ENCODE data around the gene VARS2. TPM values are rescaled to one million over a fixed set of nuclear protein-coding genes. Genes with fewer than 3 reads are reported as not detected.

The VARS2 gene
- total RNA-seq, 4 donors from 2014 or later: 13.1 to 64.7 (median 25.8) TPM

GRCh38 chr6:30913721-30914075 is 340 bp upstream of the VARS2 start:
- TF ChIP-seq POLR2A (IDR thresholded peaks at IDR 0.05): no peak
- TF ChIP-seq EP300 (IDR thresholded peaks at IDR 0.05; ENCODE audit: low read depth): no peak
- TF ChIP-seq POLR2AphosphoS5 (IDR thresholded peaks at IDR 0.05): no peak
- no peak for TF ChIP-seq CTCF (IDR thresholded peaks at IDR 0.05)
- in situ Hi-C loops (cut with MboI; ENCODE audit: low pct_ligation_motif_present in 1 of 4, low pct_unique_long_range_greater_than_20kb in 1 of 4, low sequenced_read_pairs in 3 of 4) (loop anchor here in 1 of 4 donors (10.0 kb wide), 1 partner anchor 161 kb away; no protein-coding TSS in a partner anchor), intact Hi-C loops (cut with DNase I; ENCODE audit: low total_unique reads) (no loop called here)
- Histone ChIP-seq H3K27ac (peak overlapping the region; percentile 92 to 94 (median 94)), H3K9me3 (no peaks in the 10 kb centered on the region), H3K4me1 (peaks cover 14 to 32% (median 22%) of the 10 kb centered on the region in 4 donors), H3K27me3 (no peaks in the 10 kb centered on the region), H3K36me3 (peaks cover 0 to 9% (median 0%) of the 10 kb centered on the region in 4 donors), H3K4me3 (peak overlapping the region; percentile 3 to 74 (median 52))
- 10% methylated on average over 21 of the region's 31 CpGs; no CpG with 5 or more reads in 1 of the 2 donors for WGBS, 2 donors (ENCODE audit: low coverage in 1 of 2)
- no peak for DNase-seq

DNA sequence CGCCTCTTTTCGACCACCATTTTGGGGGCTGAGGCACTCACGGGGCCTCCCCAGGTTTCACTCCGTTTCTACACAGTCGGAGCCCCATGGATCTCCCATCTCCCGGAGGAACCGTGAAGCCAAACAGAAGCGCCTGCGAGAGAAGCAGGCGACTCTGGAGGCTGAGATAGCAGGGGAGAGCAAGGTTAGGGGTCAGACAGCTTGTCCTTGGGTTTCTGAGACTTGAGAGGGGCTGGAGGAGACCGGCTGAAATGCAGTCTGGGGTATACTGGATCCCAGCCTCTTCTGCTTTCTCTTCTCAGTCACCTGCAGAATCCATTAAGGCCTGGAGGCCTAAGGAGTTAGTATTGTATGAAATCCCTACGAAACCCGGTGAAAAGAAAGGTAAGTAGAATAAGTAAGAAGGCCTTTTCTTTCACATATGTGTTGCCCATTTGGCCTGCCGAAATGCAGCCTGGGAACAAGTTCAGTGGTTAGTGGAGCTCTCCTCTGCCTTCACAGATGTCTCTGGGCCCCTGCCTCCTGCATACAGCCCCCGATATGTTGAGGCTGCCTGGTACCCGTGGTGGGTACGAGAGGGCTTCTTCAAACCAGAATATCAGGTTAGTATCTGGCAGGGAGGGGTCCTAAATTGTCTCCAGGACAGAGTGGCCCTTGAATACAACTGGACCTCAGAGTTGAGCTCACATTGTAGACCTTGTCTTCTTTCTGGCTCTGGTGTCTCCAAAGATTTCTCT is 984 bp downstream of the VARS2 start:
- WGBS, 2 donors (ENCODE audit: low coverage in 1 of 2): 26 to 43% methylated on average over 6 to 17 of the region's 17 CpGs
- Histone ChIP-seq H3K36me3 (peaks cover 0 to 9% (median under 1%) of the 10 kb centered on the region in 4 donors), H3K4me3 (peak overlapping the region; percentile 44 to 74 (median 57)), H3K4me1 (peaks cover 9 to 24% (median 17%) of the 10 kb centered on the region in 4 donors), H3K27me3 (no peaks in the 10 kb centered on the region), H3K9me3 (no peaks in the 10 kb centered on the region), H3K27ac (peak overlapping the region; percentile 92 to 94 (median 94))
- DNase-seq: no peak
- in situ Hi-C loops (cut with MboI; ENCODE audit: low pct_ligation_motif_present in 1 of 4, low pct_unique_long_range_greater_than_20kb in 1 of 4, low sequenced_read_pairs in 3 of 4): loop anchor here in 3 of 4 donors (5.0 to 10.0 kb wide), 2 partner anchors 160 to 162 kb away; no protein-coding TSS in a partner anchor
- TF ChIP-seq CTCF (IDR thresholded peaks at IDR 0.05) (no peak), EP300 (IDR thresholded peaks at IDR 0.05; ENCODE audit: low read depth) (no peak), POLR2A (IDR thresholded peaks at IDR 0.05) (no peak), POLR2AphosphoS5 (IDR thresholded peaks at IDR 0.05) (no peak)
- intact Hi-C loops (cut with DNase I; ENCODE audit: low total_unique reads): loop anchor here (5.0 kb wide), 1 partner anchor 152 kb away; no protein-coding TSS in a partner anchor

DNA sequence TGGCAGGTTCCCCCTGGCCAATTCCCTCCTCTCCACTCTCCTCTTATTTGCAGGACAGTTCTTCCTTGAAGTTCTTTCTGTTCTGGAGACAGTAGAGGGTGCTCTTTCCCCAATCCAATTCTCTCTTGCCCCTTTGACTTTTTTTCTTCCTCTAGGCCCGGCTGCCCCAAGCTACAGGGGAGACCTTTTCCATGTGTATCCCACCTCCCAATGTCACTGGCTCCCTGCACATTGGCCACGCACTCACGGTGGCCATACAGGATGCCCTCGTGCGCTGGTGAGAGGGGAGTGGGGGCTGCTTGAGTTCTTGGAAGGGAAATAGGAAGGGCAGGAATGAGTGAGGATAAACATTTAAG is 1.5 kb downstream of the VARS2 start:
- intact Hi-C loops (cut with DNase I; ENCODE audit: low total_unique reads) (loop anchor here (5.0 kb wide), 1 partner anchor 152 kb away; no protein-coding TSS in a partner anchor), in situ Hi-C loops (cut with MboI; ENCODE audit: low pct_ligation_motif_present in 1 of 4, low pct_unique_long_range_greater_than_20kb in 1 of 4, low sequenced_read_pairs in 3 of 4) (loop anchor here in 3 of 4 donors (5.0 to 10.0 kb wide), 2 partner anchors 159 to 162 kb away; no protein-coding TSS in a partner anchor)
- Histone ChIP-seq H3K36me3 (peaks cover 0 to 15% (median 3%) of the 10 kb centered on the region in 4 donors), H3K27ac (peak overlapping the region; percentile 92 to 94 (median 94)), H3K4me3 (no peak overlapping the region), H3K4me1 (peaks cover 9 to 24% (median 17%) of the 10 kb centered on the region in 4 donors), H3K27me3 (no peaks in the 10 kb centered on the region), H3K9me3 (no peaks in the 10 kb centered on the region)
- WGBS, 2 donors (ENCODE audit: low coverage in 1 of 2): 33% methylated on average over 5 of the region's 5 CpGs; no CpG with 5 or more reads in 1 of the 2 donors
- DNase-seq: no peak
- no peak for TF ChIP-seq EP300 (IDR thresholded peaks at IDR 0.05; ENCODE audit: low read depth)
- no peak for TF ChIP-seq POLR2AphosphoS5 (IDR thresholded peaks at IDR 0.05)
- TF ChIP-seq CTCF (IDR thresholded peaks at IDR 0.05): peak; percentile 55 to 72 (median 56)
- TF ChIP-seq POLR2A (IDR thresholded peaks at IDR 0.05): no peak

GRCh38 chr6:30917041-30917440 is 3.0 kb downstream of the VARS2 start:
- TF ChIP-seq POLR2AphosphoS5 (IDR thresholded peaks at IDR 0.05): no peak
- TF ChIP-seq POLR2A (IDR thresholded peaks at IDR 0.05): no peak
- TF ChIP-seq EP300 (IDR thresholded peaks at IDR 0.05; ENCODE audit: low read depth): no peak
- no peak for TF ChIP-seq CTCF (IDR thresholded peaks at IDR 0.05)
- Histone ChIP-seq H3K4me1 (peaks cover 9 to 24% (median 17%) of the 10 kb centered on the region in 4 donors), H3K9me3 (no peaks in the 10 kb centered on the region), H3K36me3 (peaks cover 0 to 26% (median 9%) of the 10 kb centered on the region in 4 donors), H3K27me3 (no peaks in the 10 kb centered on the region), H3K4me3 (no peak overlapping the region), H3K27ac (no peak overlapping the region)
- DNase-seq: no peak
- intact Hi-C loops (cut with DNase I; ENCODE audit: low total_unique reads): loop anchor here (5.0 kb wide), 1 partner anchor 150 kb away; no protein-coding TSS in a partner anchor
- in situ Hi-C loops (cut with MboI; ENCODE audit: low pct_ligation_motif_present in 1 of 4, low pct_unique_long_range_greater_than_20kb in 1 of 4, low sequenced_read_pairs in 3 of 4): loop anchor here in 3 of 4 donors (5.0 to 10.0 kb wide), 2 partner anchors 158 to 160 kb away; no protein-coding TSS in a partner anchor
- 89 to 100% methylated on average over 3 to 7 of the region's 7 CpGs for WGBS, 2 donors (ENCODE audit: low coverage in 1 of 2)
